HepG2 (cell line): Measurements from ENCODE around the gene C6orf15. TPM values are rescaled to one million over a fixed set of nuclear protein-coding genes. Genes with fewer than 3 reads are reported as not detected.

Experiments
- EEA1 ChIP-seq: sonication (generic); formaldehyde crosslinking; IDR thresholded peaks from 2 replicates; pipeline ENCODE4 v1.5.1; 2020; ENCODE audit warnings: mild to moderate bottlenecking, missing genetic modification reagents, borderline replicate concordance
- FOXO4 ChIP-seq: sonication (generic); formaldehyde crosslinking; conservative IDR thresholded peaks from 2 replicates; pipeline ENCODE4 v1.8.1; 2023; ENCODE audit warnings: missing genetic modification reagents
- GLI4 ChIP-seq: sonication (generic); formaldehyde crosslinking; IDR thresholded peaks from 2 replicates; pipeline ENCODE4 v1.5.1; 2020; ENCODE audit warnings: missing genetic modification reagents, mild to moderate bottlenecking, moderate library complexity, borderline replicate concordance
- HMGXB4 ChIP-seq, 2 experiments: sonication (generic) in 1 of 2; formaldehyde crosslinking in 1 of 2; IDR thresholded peaks; 2 replicates each; pipeline versions ENCODE4 v1.4.0 to v1.6.1; 2018 to 2020; ENCODE audit warnings: missing genetic modification reagents in 2 of 2, borderline replicate concordance in 1 of 2, low read depth in 1 of 2, mild to moderate bottlenecking in 1 of 2, missing biosample characterization in 1 of 2
- LBX2 ChIP-seq: sonication (generic); formaldehyde crosslinking; IDR thresholded peaks from 2 replicates; pipeline ENCODE4 v1.5.0; 2020; ENCODE audit warnings: missing genetic modification reagents, mild to moderate bottlenecking, borderline replicate concordance
- SAP130 ChIP-seq: IDR thresholded peaks from 2 replicates; pipeline ENCODE4 v1.6.1; 2016; ENCODE audit warnings: low read depth
- TBL1XR1 ChIP-seq: fragments of 150-350 bp; IDR thresholded peaks from 2 replicates; pipeline ENCODE4 v1.6.1; 2014; ENCODE audit warnings: borderline replicate concordance, low read length; ENCODE audit not compliant: partially characterized antibody
- THAP11 ChIP-seq: IDR thresholded peaks from 2 replicates; pipeline ENCODE4 v1.6.1; 2016; ENCODE audit warnings: missing biosample characterization, missing genetic modification reagents
- TOPORS ChIP-seq: sonication (generic); formaldehyde crosslinking; IDR thresholded peaks from 2 replicates; pipeline ENCODE4 v1.8.0; 2023; ENCODE audit warnings: mild to moderate bottlenecking, missing genetic modification reagents
- XBP1 ChIP-seq: sonication (generic); formaldehyde crosslinking; IDR thresholded peaks from 2 replicates; pipeline ENCODE4 v1.5.0; 2020; ENCODE audit warnings: missing genetic modification reagents
- ZMYM2 ChIP-seq: sonication (generic); formaldehyde crosslinking; IDR thresholded peaks from 2 replicates; pipeline ENCODE4 v1.8.0; 2022; ENCODE audit warnings: mild to moderate bottlenecking, missing genetic modification reagents
- ZNF138 ChIP-seq: sonication (generic); formaldehyde crosslinking; IDR thresholded peaks from 2 replicates; pipeline ENCODE4 v1.5.0; 2020; ENCODE audit warnings: mild to moderate bottlenecking, low read depth, missing genetic modification reagents
- ZNF329 ChIP-seq: sonication (generic); formaldehyde crosslinking; IDR thresholded peaks from 2 replicates; pipeline ENCODE4 v1.9.0; 2021; ENCODE audit warnings: low read depth, mild to moderate bottlenecking, missing genetic modification reagents
- ZNF331 ChIP-seq: sonication (generic); formaldehyde crosslinking; IDR thresholded peaks from 2 replicates; pipeline ENCODE4 v1.4.0; 2020; ENCODE audit warnings: missing genetic modification reagents
- ZNF577 ChIP-seq: sonication (generic); formaldehyde crosslinking; IDR thresholded peaks from 2 replicates; pipeline ENCODE4 v1.4.0; 2020; ENCODE audit warnings: mild to moderate bottlenecking, low read depth, missing genetic modification reagents, borderline replicate concordance
- ZNF597 ChIP-seq: sonication (generic); formaldehyde crosslinking; IDR thresholded peaks from 2 replicates; pipeline ENCODE4 v1.5.0; 2020; ENCODE audit warnings: missing genetic modification reagents
- ZNF646 ChIP-seq: sonication (generic); formaldehyde crosslinking; IDR thresholded peaks from 2 replicates; pipeline ENCODE4 v1.9.0; 2021; ENCODE audit warnings: mild to moderate bottlenecking, missing genetic modification reagents
- ZSCAN21 ChIP-seq: sonication (generic); formaldehyde crosslinking; IDR thresholded peaks from 2 replicates; pipeline ENCODE4 v1.8.0; 2022; ENCODE audit warnings: mild to moderate bottlenecking, missing genetic modification reagents, moderate library complexity, borderline replicate concordance
- polyA plus RNA-seq, 8 experiments: library from polyadenylated mRNA; depleted of rRNA in 3 of 8; stranded (reverse) in 7 of 8; unstranded in 1 of 8; fragments of >200 nt; fragmentation: Illumina TruSeq in 4 of 8; extraction: Trizol in 4 of 8; gene quantifications; 2 replicates each; pipeline versions ENCODE4 v1.2.1 to v1.2.3, GENCODE V29; 2011 to 2016; ENCODE audit warnings: low read depth in 4 of 8, missing spikeins in 1 of 8, mixed read lengths in 1 of 8; ENCODE audit not compliant: insufficient read depth in 1 of 8
- total RNA-seq, 5 experiments: library from RNA; depleted of rRNA; stranded (reverse); fragments of >200 nt; fragmentation: Illumina TruSeq; extraction: Trizol; gene quantifications; 2 replicates each; pipeline ENCODE4 v1.2.3, GENCODE V29; 2016; ENCODE audit warnings: low read depth in 1 of 5

C6orf15 gene
- total and polyA plus RNA-seq, 2 of the 13 experiments (the other 11 are each of a cell fraction or from before 2014, with no cell fraction given): not detected

- TF ChIP-seq ZMYM2 (CRISPR knock-in tag) (no peak), LBX2 (CRISPR knock-in tag) (no peak), THAP11 (CRISPR knock-in tag) (peak; percentile 57), ZNF646 (CRISPR knock-in tag) (no peak), ZNF577 (CRISPR knock-in tag) (no peak), XBP1 (CRISPR knock-in tag) (no peak), GLI4 (no peak), ZNF597 (no peak), ZNF329 (CRISPR knock-in tag) (no peak), TBL1XR1 (no peak), FOXO4 (CRISPR knock-in tag) (0 out of 2 replicates have a peak, but pooled peaks have one; percentile 61), HMGXB4 (CRISPR knock-in tag; IDR thresholded peaks at IDR 0.05; ENCODE audit: borderline replicate concordance in 1 of 2, low read depth in 1 of 2) (peak; percentile 29 to 76; a peak in 3 of 4 replicates), ZNF138 (CRISPR knock-in tag) (no peak), SAP130 (CRISPR knock-in tag) (peak; percentile 41; the same call in 1 of the 2 replicates), EEA1 (CRISPR knock-in tag) (no peak), ZNF331 (CRISPR knock-in tag) (no peak), TOPORS (CRISPR knock-in tag) (no peak), ZSCAN21 (CRISPR knock-in tag) (no peak)
Measured at GRCh38 chr6:31068669-31069340, 43.6 kb downstream of the C6orf15 start (continued).
